Vagina (tissue), 2 donors: ENCODE measurements around the gene TRPM2.

Experiments used
- CTCF ChIP-seq, 3 experiments: fragments of 450-650 bp in 2 of 3; fragments of 200-600 bp in 1 of 3; sonication (generic) in 1 of 3; IDR thresholded peaks; one replicate each; pipeline ENCODE4 v1.5.1; 2017 to 2019; ENCODE audit warnings: antibody characterized with exemption in 3 of 3, mild to moderate bottlenecking in 2 of 3, moderate library complexity in 2 of 3
- POLR2A ChIP-seq, 2 donors: fragments of 450-650 bp; IDR thresholded peaks; one replicate each; pipeline ENCODE4 v1.6.1; 2017; ENCODE audit warnings: antibody characterized with exemption in 2 of 2, mild to moderate bottlenecking in 2 of 2, moderate library complexity in 2 of 2
- POLR2AphosphoS5 ChIP-seq, 2 donors: sonication (generic); formaldehyde crosslinking; IDR thresholded peaks; one replicate each; pipeline ENCODE4 v1.9.0; 2017; ENCODE audit warnings: antibody characterized with exemption in 2 of 2, mild to moderate bottlenecking in 2 of 2, low read depth in 1 of 2; ENCODE audit not compliant: insufficient read depth in 1 of 2

- no peak for TF ChIP-seq CTCF (IDR thresholded peaks at IDR 0.05)
- no peak for TF ChIP-seq POLR2A (IDR thresholded peaks at IDR 0.05)
- no peak for TF ChIP-seq POLR2AphosphoS5 (IDR thresholded peaks at IDR 0.05; ENCODE audit: insufficient read depth in 1 of 2, low read depth in 1 of 2)
Measured at GRCh38 chr21:44460441-44460755, 107.0 kb downstream of the TRPM2 start.
